Skeletal muscle tissue (tissue), 4 donors: ENCODE results near the gene PKN2. TPM values are rescaled to one million over a fixed set of nuclear protein-coding genes. Genes with fewer than 3 reads are reported as not detected.
"Not testable (repeated sequence)": the region's sequence is repeated elsewhere in the genome, so short reads cannot be mapped to it uniquely, and the experiment has no call there.

Experiments used
- H3K27ac ChIP-seq: one replicate; pipeline ENCODE4 v1.7.0; 2013; ENCODE audit warnings: mild to moderate bottlenecking, low read depth, low read length, inconsistent platforms
- H3K27me3 ChIP-seq, 3 donors: one replicate each; pipeline ENCODE4 v1.7.0; 2013; ENCODE audit warnings: low read length in 3 of 3; ENCODE audit not compliant: control insufficient read depth in 3 of 3, insufficient read depth in 3 of 3
- H3K36me3 ChIP-seq, 3 donors: one replicate each; pipeline ENCODE4 v1.7.0; 2013; ENCODE audit warnings: low read length in 3 of 3; ENCODE audit not compliant: control insufficient read depth in 3 of 3, insufficient read depth in 3 of 3
- H3K4me1 ChIP-seq, 3 donors: one replicate each; pipeline ENCODE4 v1.7.0; 2013; ENCODE audit warnings: low read length in 3 of 3, mild to moderate bottlenecking in 3 of 3; ENCODE audit not compliant: control insufficient read depth in 3 of 3, insufficient read depth in 3 of 3
- H3K4me3 ChIP-seq, 3 donors: one replicate each; pipeline ENCODE4 v1.7.0; 2013; ENCODE audit warnings: low read length in 3 of 3
- H3K9ac ChIP-seq, 3 donors: one replicate each; pipeline ENCODE4 v1.7.0; 2013; ENCODE audit warnings: low read length in 3 of 3, mild to moderate bottlenecking in 3 of 3, moderate library complexity in 2 of 3, low read depth in 1 of 3
- H3K9me3 ChIP-seq, 3 donors: one replicate each; pipeline ENCODE4 v1.7.0; 2013; ENCODE audit warnings: low read length in 3 of 3; ENCODE audit not compliant: control insufficient read depth in 3 of 3
- total RNA-seq: library from RNA; depleted of rRNA; stranded (reverse); fragments of >200 nt; gene quantifications from one replicate; pipeline ENCODE4 v1.2.3, GENCODE V29; 2014
- donor health status: Osteomylitis.

PKN2 gene
- total RNA-seq, 1 donor from 2014 or later: 57.9 TPM

GRCh38 chr1:88698764-88699163 is 14.7 kb downstream of the PKN2 start:
- no peak overlapping the region for H3K27ac ChIP-seq
- peaks cover 3% of the 10 kb centered on the region in 3 donors for H3K4me1 ChIP-seq
- no peaks in the 10 kb centered on the region for H3K9me3 ChIP-seq
- no peak overlapping the region for H3K9ac ChIP-seq
- H3K4me3 ChIP-seq: no peak overlapping the region
- H3K27me3 ChIP-seq: no peaks in the 10 kb centered on the region
- H3K36me3 ChIP-seq: no peaks in the 10 kb centered on the region

- peaks cover 3% of the 10 kb centered on the region in 3 donors for H3K4me1 ChIP-seq
- no peak overlapping the region for H3K4me3 ChIP-seq
- H3K9me3 ChIP-seq: no peaks in the 10 kb centered on the region
- H3K27me3 ChIP-seq: no peaks in the 10 kb centered on the region
- no peak overlapping the region for H3K27ac ChIP-seq
- no peak overlapping the region for H3K9ac ChIP-seq
- no peaks in the 10 kb centered on the region for H3K36me3 ChIP-seq
These were observed 16.4 kb downstream of the PKN2 start for GRCh38 chr1:88700425-88701013.

DNA sequence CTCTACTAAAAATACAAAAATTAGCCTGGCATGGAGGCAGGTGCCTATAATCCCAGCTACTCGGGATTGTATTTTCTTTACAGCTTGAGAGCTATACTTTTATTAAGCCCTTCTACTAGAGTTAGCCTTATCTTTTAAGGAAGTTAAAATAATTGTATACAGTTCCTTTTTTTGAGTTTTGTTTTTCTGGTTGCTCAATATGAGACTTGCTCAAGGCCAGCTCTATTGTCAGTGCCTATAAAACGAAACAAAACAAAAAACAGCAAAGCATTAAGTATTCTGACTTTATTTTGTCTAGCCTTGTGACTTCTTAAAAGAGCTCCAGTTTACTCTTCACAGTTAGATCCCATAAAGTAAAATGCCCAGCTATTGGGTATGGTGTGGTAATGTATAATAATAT is 17.2 kb downstream of the PKN2 start:
- no peaks in the 10 kb centered on the region for H3K27me3 ChIP-seq
- no peaks in the 10 kb centered on the region for H3K9me3 ChIP-seq
- H3K9ac ChIP-seq: no peak overlapping the region
- H3K27ac ChIP-seq: peak overlapping the region; percentile 33
- peaks cover 3% of the 10 kb centered on the region in 3 donors for H3K4me1 ChIP-seq
- no peak overlapping the region for H3K4me3 ChIP-seq
- H3K36me3 ChIP-seq: no peaks in the 10 kb centered on the region

DNA sequence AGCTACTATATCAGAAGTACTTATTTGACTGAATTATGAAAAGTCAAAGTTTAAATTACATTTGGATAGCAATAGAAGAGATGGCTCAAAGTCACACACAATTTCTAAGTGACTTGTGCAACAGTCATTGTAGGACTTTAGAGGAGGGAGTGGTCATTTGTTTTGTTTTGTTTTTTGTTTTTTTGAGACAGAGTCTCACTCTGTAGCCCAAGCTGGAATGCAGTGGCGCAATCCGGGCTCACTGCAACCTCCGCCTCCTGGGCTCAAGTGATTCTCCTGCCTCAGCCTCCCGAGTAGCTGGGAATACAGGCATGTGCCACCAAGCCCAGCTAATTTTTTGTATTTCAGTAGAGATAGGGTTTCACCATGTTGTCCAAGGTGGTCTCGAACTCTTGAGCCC is 17.7 kb downstream of the PKN2 start:
- not testable (repeated sequence) for H3K4me3 ChIP-seq, H3K9ac ChIP-seq, H3K36me3 ChIP-seq, H3K4me1 ChIP-seq, H3K27me3 ChIP-seq, H3K9me3 ChIP-seq
- H3K27ac ChIP-seq: peak overlapping the region; percentile 33

GRCh38 chr1:88708011-88708410 is 23.9 kb downstream of the PKN2 start:
- Histone ChIP-seq H3K4me1 (no peaks in the 10 kb centered on the region), H3K9ac (no peak overlapping the region), H3K9me3 (no peaks in the 10 kb centered on the region), H3K36me3 (peaks cover 0 to 3% (median 0%) of the 10 kb centered on the region in 3 donors), H3K4me3 (no peak overlapping the region), H3K27me3 (no peaks in the 10 kb centered on the region), H3K27ac (no peak overlapping the region)

DNA sequence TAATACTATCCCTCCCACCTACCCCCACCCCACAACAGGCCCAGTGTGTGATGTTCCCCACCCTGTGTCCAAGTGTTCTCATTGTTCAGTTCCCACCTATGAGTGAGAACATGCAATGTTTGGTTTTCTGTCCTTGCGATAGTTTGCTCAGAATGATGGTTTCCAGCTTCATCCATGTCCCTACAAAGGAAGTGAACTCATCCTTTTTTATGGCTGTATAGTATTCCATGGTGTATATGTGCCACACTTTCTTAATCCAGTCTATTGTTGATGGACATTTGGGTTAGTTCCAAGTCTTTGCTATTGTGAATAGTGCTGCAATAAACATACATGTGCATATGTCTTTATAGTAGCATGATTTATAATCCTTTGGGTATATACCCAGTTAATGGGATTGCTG is 28.8 kb downstream of the PKN2 start:
- H3K9me3 ChIP-seq, H3K36me3 ChIP-seq, H3K27ac ChIP-seq, H3K9ac ChIP-seq, H3K4me3 ChIP-seq, H3K4me1 ChIP-seq, H3K27me3 ChIP-seq: not testable (repeated sequence)

- not testable (repeated sequence) for H3K27ac ChIP-seq, H3K27me3 ChIP-seq, H3K4me3 ChIP-seq, H3K9ac ChIP-seq, H3K36me3 ChIP-seq, H3K4me1 ChIP-seq, H3K9me3 ChIP-seq
These were observed 32.5 kb downstream of the PKN2 start for GRCh38 chr1:88716571-88716970.

DNA sequence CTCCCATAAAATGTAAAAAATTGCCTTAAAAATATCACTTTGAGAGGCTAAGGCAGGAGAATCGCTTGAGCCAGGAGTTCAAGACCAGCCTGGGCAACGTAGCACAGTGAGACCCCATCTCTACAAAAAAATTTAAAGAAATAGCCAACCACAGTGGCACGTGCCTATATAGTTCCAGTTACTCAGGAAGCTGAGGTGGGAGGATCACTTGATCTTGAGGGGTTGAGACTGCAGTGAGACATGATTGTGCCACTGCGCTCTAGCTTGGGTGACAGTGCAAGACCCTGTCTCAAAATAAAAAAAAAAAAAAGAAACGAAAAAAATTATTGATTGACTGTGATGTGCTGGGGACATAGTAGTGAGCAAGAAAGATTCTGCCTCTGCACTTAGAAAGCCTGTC is 38.4 kb downstream of the PKN2 start:
- Histone ChIP-seq H3K27ac (no peak overlapping the region), H3K27me3 (no peaks in the 10 kb centered on the region), H3K36me3 (no peaks in the 10 kb centered on the region), H3K4me1 (no peaks in the 10 kb centered on the region), H3K9ac (no peak overlapping the region), H3K9me3 (no peaks in the 10 kb centered on the region), H3K4me3 (no peak overlapping the region)

- H3K4me1 ChIP-seq: peaks cover 3 to 8% (median 6%) of the 10 kb centered on the region in 3 donors
- no peak overlapping the region for H3K27ac ChIP-seq
- peaks cover 0 to 3% (median 0%) of the 10 kb centered on the region in 3 donors for H3K36me3 ChIP-seq
- no peaks in the 10 kb centered on the region for H3K27me3 ChIP-seq
- no peak overlapping the region for H3K4me3 ChIP-seq
- no peak overlapping the region for H3K9ac ChIP-seq
- no peaks in the 10 kb centered on the region for H3K9me3 ChIP-seq
These were observed 42.6 kb downstream of the PKN2 start for GRCh38 chr1:88726697-88727096.

DNA sequence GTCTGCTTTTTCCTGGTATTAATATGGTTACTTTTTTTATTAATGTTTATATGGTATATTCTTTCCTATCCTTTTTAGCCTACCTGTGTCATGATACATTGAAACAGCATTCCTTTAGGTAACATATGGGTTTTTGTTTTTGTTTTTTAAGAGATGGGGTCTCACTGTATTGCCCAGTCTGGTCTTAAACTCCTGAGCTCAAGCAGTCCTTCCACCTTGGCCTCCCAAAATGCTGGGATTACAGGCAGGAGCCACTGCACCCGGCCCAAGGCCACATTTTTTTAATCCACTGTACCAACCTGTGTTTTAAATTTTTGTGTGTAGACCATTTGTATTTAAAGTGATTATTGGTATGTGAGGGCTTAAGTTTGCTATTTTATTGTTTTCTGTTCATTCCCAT is 43.1 kb downstream of the PKN2 start:
- no peaks in the 10 kb centered on the region for H3K27me3 ChIP-seq
- H3K9ac ChIP-seq: no peak overlapping the region
- H3K27ac ChIP-seq: no peak overlapping the region
- H3K4me3 ChIP-seq: no peak overlapping the region
- H3K4me1 ChIP-seq: peaks cover 3 to 9% (median 6%) of the 10 kb centered on the region in 3 donors
- H3K36me3 ChIP-seq: peaks cover 0 to 3% (median 0%) of the 10 kb centered on the region in 3 donors
- H3K9me3 ChIP-seq: no peaks in the 10 kb centered on the region
